HL-60 (cell line): ENCODE measurements around the gene E2F3.

Experiments used
- DNase-seq, 2 experiments: peaks; one replicate each; pipeline ENCODE4 v3.0.0-alpha.2; 2010 to 2020; ENCODE audit warnings: low read depth in 1 of 2, low spot score in 1 of 2
- H3K27ac ChIP-seq: fragments of 250-450 bp; sonication (Bioruptor Pico); replicated peaks from 2 replicates; pipeline ENCODE4 v1.5.1; 2020; ENCODE audit warnings: mild to moderate bottlenecking, moderate library complexity
- H3K27me3 ChIP-seq: fragments of 250-450 bp; sonication (Bioruptor Pico); 2 replicates; pipeline ENCODE4 v1.5.1; 2021; ENCODE audit warnings: mild to moderate bottlenecking, moderate library complexity; ENCODE audit not compliant: insufficient read depth, poor library complexity, severe bottlenecking
- H3K4me3 ChIP-seq: replicated peaks from 2 replicates; pipeline ENCODE4 v1.5.1; 2011; ENCODE audit warnings: mild to moderate bottlenecking, control low read depth, low read length; ENCODE audit not compliant: insufficient read depth
- CTCF ChIP-seq: IDR thresholded peaks from one replicate; pipeline ENCODE4 v1.5.1; 2011; ENCODE audit warnings: low read length, control low read depth, inconsistent platforms; ENCODE audit not compliant: insufficient read depth
- GABPA ChIP-seq: IDR thresholded peaks from 2 replicates; pipeline ENCODE4 v1.6.1; 2012; ENCODE audit warnings: low read depth
- POLR2AphosphoS5 ChIP-seq: IDR thresholded peaks from 2 replicates; pipeline ENCODE4 v1.6.1; 2012; ENCODE audit warnings: low read depth
- REST ChIP-seq: IDR thresholded peaks from 2 replicates; pipeline ENCODE4 v1.6.1; 2012; ENCODE audit warnings: low read depth; ENCODE audit not compliant: insufficient replicate concordance
- SPI1 ChIP-seq: IDR thresholded peaks from 2 replicates; pipeline ENCODE4 v1.6.1; 2012; ENCODE audit warnings: low read depth, mild to moderate bottlenecking, borderline replicate concordance

E2F3 gene

GRCh38 chr6:20411953-20412681, 10.4 kb downstream of the E2F3 start:
- Histone ChIP-seq H3K27me3 (no peaks in the 10 kb centered on the region), H3K27ac (no peak overlapping the region), H3K4me3 (no peak overlapping the region)
- no peak for DNase-seq
- TF ChIP-seq POLR2AphosphoS5 (no peak), GABPA (no peak), REST (no peak)

GRCh38 chr6:20412682-20413073, 11.0 kb downstream of the E2F3 start:
- no peak overlapping the region for H3K4me3 ChIP-seq
- no peak for DNase-seq
- no peak overlapping the region for H3K27ac ChIP-seq
- no peaks in the 10 kb centered on the region for H3K27me3 ChIP-seq
- no peak for TF ChIP-seq POLR2AphosphoS5
- no peak for TF ChIP-seq SPI1
- TF ChIP-seq GABPA: no peak
- no peak for TF ChIP-seq CTCF
- no peak for TF ChIP-seq REST

- Histone ChIP-seq H3K27ac (no peak overlapping the region), H3K27me3 (no peaks in the 10 kb centered on the region), H3K4me3 (no peak overlapping the region)
- DNase-seq: no peak
- TF ChIP-seq CTCF (no peak), GABPA (no peak), POLR2AphosphoS5 (no peak), REST (no peak), SPI1 (no peak)
Measured at GRCh38 chr6:20413826-20414225, 12.1 kb downstream of the E2F3 start.

GRCh38 chr6:20414711-20415110, 13.0 kb downstream of the E2F3 start:
- DNase-seq: no peak
- no peak overlapping the region for H3K4me3 ChIP-seq
- TF ChIP-seq GABPA (no peak), CTCF (no peak), SPI1 (no peak), REST (no peak), POLR2AphosphoS5 (no peak)
- no peak overlapping the region for H3K27ac ChIP-seq
- H3K27me3 ChIP-seq: no peaks in the 10 kb centered on the region
